ENCODE results near the gene CCDC63. TPM values are rescaled to one million over a fixed set of nuclear protein-coding genes. Genes with fewer than 3 reads are reported as not detected.
A peak's percentile ranks its signal among the peaks of the same experiment; 100 is the strongest.
"Not testable (repeated sequence)": the region's sequence is repeated elsewhere in the genome, so short reads cannot be mapped to it uniquely, and the experiment has no call there.

The CCDC63 gene
- total and polyA plus RNA-seq, 3 experiments from 2014 or later: not detected

DNA sequence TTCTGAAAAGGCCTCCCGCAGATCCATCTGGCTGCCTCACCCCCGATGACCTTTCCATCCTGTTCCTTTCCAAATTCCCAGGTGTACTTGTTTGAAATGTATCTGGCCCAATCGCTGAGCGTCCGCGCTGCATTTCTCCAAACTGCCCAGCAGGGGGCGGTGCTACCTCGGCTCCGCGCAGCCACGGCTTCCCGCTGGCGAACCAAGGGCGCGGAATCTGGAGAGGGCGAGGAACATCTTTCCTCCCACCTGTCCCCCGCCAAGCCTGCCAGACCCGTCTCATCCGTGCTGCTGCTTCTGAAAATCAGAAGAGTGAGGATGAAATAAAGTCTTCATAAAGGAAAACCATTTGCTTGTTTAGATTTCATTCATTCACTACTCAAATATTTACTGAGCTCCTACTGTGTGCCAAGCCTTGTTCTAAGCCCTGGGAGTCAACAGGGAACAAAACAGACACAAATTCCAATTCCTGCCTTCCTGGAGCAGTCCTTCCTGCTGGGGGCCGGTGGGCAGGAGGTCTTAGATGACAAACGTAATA lies 90.4 kb downstream of the CCDC63 start:
- H3K4me3 Mint-ChIP-seq: peak overlapping the region in 1 of 7 donors; percentile 35
- DNase-seq: peak; percentile 24 to 57 (median 31)

DNA sequence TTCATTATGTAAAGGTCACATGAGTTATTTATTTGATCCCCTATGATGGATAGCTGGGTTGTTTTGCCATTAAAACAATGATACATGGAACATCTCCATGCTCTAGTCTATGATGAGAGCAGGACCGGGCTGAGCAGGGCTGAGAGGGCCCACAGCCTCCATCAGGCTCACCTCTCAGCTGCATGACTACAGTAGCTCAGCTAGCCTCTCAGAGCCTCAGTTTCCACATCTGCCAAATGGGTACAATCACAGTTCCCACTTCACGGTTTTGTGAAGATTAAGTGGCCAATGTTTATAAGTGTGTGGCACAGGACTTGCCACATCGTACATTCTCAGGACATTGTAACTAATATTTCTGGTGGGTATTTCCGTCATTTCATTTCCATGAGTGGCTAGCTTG lies 93.5 kb downstream of the CCDC63 start:
- Mint-ChIP-seq H3K27ac (no peak overlapping the region), H3K4me1 (peaks cover 3 to 6% (median 6%) of the 10 kb centered on the region in 3 donors), H3K36me3 (peaks cover 0 to 1% (median 0%) of the 10 kb centered on the region in 3 donors), H3K27me3 (peaks cover 4 to 30% of the 10 kb centered on the region in 2 donors), H3K4me3 (no peak overlapping the region), H3K9me3 (peaks cover 0 to 2% (median 0%) of the 10 kb centered on the region in 5 donors)
- Histone ChIP-seq H3K4me3 (ENCODE audit: low read length) (no peak overlapping the region), H3K4me1 (ENCODE audit: insufficient read depth, low read length) (peaks cover 7% of the 10 kb centered on the region), H3K9me3 (ENCODE audit: low read length) (no peaks in the 10 kb centered on the region), H3K27me3 (ENCODE audit: insufficient read depth, low read length, poor library complexity, severe bottlenecking) (peaks cover 8% of the 10 kb centered on the region), H3K27ac (ENCODE audit: low read depth, low read length) (no peak overlapping the region), H3K36me3 (ENCODE audit: insufficient read depth, low read length) (no peaks in the 10 kb centered on the region)
- DNase-seq: no peak
- POLR2A ChIA-PET: no interaction called here
- CTCF ChIA-PET: no interaction called here

More for the DNA sequence above, 90.4 kb downstream of the CCDC63 start:
- Histone ChIP-seq H3K4me1 (ENCODE audit: insufficient read depth, low read length) (peaks cover 7% of the 10 kb centered on the region), H3K36me3 (ENCODE audit: insufficient read depth, low read length) (no peaks in the 10 kb centered on the region), H3K27ac (ENCODE audit: low read depth, low read length) (no peak overlapping the region), H3K4me3 (ENCODE audit: low read length) (no peak overlapping the region), H3K9me3 (ENCODE audit: low read length) (no peaks in the 10 kb centered on the region), H3K27me3 (ENCODE audit: insufficient read depth, low read length, poor library complexity, severe bottlenecking) (peaks cover 8% of the 10 kb centered on the region)
- H3K9me3 Mint-ChIP-seq: no peaks in the 10 kb centered on the region
- CTCF ChIA-PET: interaction anchor here (0.6 to 2.2 kb wide), 7 partner anchors 28 to 379 kb away, joined by 3 to 9 read pairs (median 3); no protein-coding TSS in a partner anchor
- H3K27ac Mint-ChIP-seq: peak overlapping the region in 1 of 8 donors; percentile 11
- peaks cover 10 to 42% of the 10 kb centered on the region in 2 donors for H3K27me3 Mint-ChIP-seq
- peaks cover 0 to 4% (median 0%) of the 10 kb centered on the region in 3 donors for H3K36me3 Mint-ChIP-seq
- peaks cover 3 to 6% (median 6%) of the 10 kb centered on the region in 3 donors for H3K4me1 Mint-ChIP-seq
- POLR2A ChIA-PET: no interaction called here

DNA sequence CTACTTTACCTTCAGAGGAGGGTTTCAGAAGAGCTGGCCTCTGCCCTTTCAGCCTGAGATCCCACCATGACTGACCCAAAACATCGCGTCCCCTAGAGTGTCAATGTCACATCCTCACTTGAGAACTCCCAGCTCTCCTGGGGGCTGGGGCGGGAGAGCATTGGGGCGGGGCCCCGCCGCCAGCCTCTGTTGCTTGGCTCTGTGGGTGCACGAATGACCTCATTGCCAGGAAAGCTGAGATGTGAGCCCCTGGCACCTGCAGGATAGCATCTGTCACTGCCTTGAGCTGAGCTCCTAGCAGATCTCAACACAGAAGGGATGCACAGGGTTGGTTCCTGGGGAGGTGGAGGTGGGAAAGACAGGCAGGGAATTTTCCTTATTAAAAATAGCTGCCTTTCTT lies 94.1 kb downstream of the CCDC63 start:
- H3K27ac ChIP-seq (ENCODE audit: low read depth, low read length): no peak overlapping the region
- H3K4me1 Mint-ChIP-seq: peaks cover 3 to 6% (median 6%) of the 10 kb centered on the region in 3 donors
- no peak for DNase-seq
- peak overlapping the region in 1 of 8 donors; percentile 78 for H3K27ac Mint-ChIP-seq
- peaks cover 4 to 30% of the 10 kb centered on the region in 2 donors for H3K27me3 Mint-ChIP-seq
- H3K9me3 ChIP-seq (ENCODE audit: low read length): no peaks in the 10 kb centered on the region
- H3K27me3 ChIP-seq (ENCODE audit: insufficient read depth, low read length, poor library complexity, severe bottlenecking): peaks cover 8% of the 10 kb centered on the region
- CTCF ChIA-PET: no interaction called here
- H3K4me3 Mint-ChIP-seq: no peak overlapping the region
- POLR2A ChIA-PET: no interaction called here
- H3K36me3 Mint-ChIP-seq: peaks cover 0 to 1% (median 0%) of the 10 kb centered on the region in 3 donors
- H3K9me3 Mint-ChIP-seq: peaks cover 0 to 8% (median 0%) of the 10 kb centered on the region in 5 donors
- peaks cover 7% of the 10 kb centered on the region for H3K4me1 ChIP-seq (ENCODE audit: insufficient read depth, low read length)
- H3K4me3 ChIP-seq (ENCODE audit: low read length): no peak overlapping the region
- no peaks in the 10 kb centered on the region for H3K36me3 ChIP-seq (ENCODE audit: insufficient read depth, low read length)

DNA sequence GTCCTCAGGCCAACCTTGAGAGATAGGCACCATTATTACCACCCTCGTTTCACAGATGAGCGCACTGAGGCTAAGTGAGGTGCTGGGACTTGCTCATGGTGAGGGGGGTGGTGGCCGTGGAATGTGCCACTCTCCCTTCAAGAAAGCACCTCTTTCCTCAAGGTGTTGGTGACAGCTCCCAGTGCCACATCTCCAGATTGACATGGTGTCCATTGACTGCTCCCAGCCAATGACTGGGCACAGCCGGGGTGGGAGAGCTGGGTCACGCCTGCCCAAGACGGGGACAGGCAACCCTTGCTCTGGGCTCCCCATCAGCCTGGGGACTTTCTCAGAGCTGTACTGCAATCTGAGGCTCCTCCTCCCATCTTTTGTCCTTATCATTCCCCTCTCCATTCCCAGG lies 94.6 kb downstream of the CCDC63 start:
- no peak overlapping the region for H3K4me3 Mint-ChIP-seq
- H3K27ac ChIP-seq (ENCODE audit: low read depth, low read length): no peak overlapping the region
- H3K36me3 ChIP-seq (ENCODE audit: insufficient read depth, low read length): no peaks in the 10 kb centered on the region
- ChIA-PET POLR2A (no interaction called here), CTCF (no interaction called here)
- peaks cover 6% of the 10 kb centered on the region for H3K27me3 ChIP-seq (ENCODE audit: insufficient read depth, low read length, poor library complexity, severe bottlenecking)
- peaks cover 7% of the 10 kb centered on the region for H3K4me1 ChIP-seq (ENCODE audit: insufficient read depth, low read length)
- no peak overlapping the region for H3K4me3 ChIP-seq (ENCODE audit: low read length)
- DNase-seq: no peak
- H3K27me3 Mint-ChIP-seq: peaks cover 4 to 29% of the 10 kb centered on the region in 2 donors
- peaks cover 0 to 12% (median 0%) of the 10 kb centered on the region in 5 donors for H3K9me3 Mint-ChIP-seq
- peaks cover 3 to 6% (median 6%) of the 10 kb centered on the region in 3 donors for H3K4me1 Mint-ChIP-seq
- H3K27ac Mint-ChIP-seq: no peak overlapping the region
- peaks cover 0 to 1% (median 0%) of the 10 kb centered on the region in 3 donors for H3K36me3 Mint-ChIP-seq
- no peaks in the 10 kb centered on the region for H3K9me3 ChIP-seq (ENCODE audit: low read length)

DNA sequence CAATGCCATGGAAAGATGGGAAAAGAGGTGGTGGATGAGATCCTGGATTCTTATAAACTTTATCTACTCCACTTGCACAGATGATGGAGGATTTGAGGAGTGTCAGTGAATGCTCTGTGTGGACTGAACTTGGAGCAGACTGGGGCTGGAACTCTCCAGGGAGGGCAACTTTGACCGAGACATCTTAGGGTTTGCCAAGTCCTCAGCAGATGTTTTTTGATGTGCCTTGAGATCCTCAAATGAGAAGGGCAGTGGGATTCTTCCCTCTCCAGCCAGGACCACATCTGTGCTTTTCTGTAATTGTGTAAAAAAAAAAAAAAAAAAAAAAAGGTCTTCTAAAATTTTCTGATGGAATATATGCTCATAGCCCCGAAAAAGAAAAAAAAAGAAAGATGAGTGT lies 96.6 kb downstream of the CCDC63 start:
- ChIA-PET POLR2A (no interaction called here), CTCF (no interaction called here)
- H3K4me3 ChIP-seq (ENCODE audit: low read length): no peak overlapping the region
- H3K27me3 ChIP-seq (ENCODE audit: insufficient read depth, low read length, poor library complexity, severe bottlenecking): no peaks in the 10 kb centered on the region
- no peak for DNase-seq
- Mint-ChIP-seq H3K9me3 (peaks cover 2 to 23% (median 6%) of the 10 kb centered on the region in 5 donors), H3K27me3 (peaks cover 4 to 18% of the 10 kb centered on the region in 2 donors), H3K4me1 (no peaks in the 10 kb centered on the region), H3K36me3 (no peaks in the 10 kb centered on the region), H3K4me3 (no peak overlapping the region), H3K27ac (no peak overlapping the region)
- H3K4me1 ChIP-seq (ENCODE audit: insufficient read depth, low read length): no peaks in the 10 kb centered on the region
- no peaks in the 10 kb centered on the region for H3K36me3 ChIP-seq (ENCODE audit: insufficient read depth, low read length)
- no peaks in the 10 kb centered on the region for H3K9me3 ChIP-seq (ENCODE audit: low read length)
- no peak overlapping the region for H3K27ac ChIP-seq (ENCODE audit: low read depth, low read length)

DNA sequence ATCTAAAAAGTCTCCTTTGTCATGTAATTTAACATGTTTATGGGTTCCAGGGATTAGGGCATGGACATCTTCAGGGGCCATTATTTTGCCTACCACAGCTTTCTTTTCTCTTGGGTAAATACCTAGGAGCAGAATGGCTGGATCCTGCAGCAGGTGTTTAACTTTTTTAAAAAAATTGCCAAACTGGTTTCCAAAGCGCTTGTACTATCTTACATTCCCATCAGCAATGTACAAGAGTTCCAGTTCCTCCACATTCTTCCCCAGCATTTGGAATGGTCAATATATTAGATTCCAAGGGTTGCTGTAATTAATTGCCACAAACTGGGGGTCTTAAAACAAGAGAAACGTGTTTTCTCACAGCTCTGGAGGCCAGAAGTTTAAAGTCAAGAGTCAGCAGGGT lies 101.3 kb downstream of the CCDC63 start:
- no peaks in the 10 kb centered on the region for H3K9me3 ChIP-seq (ENCODE audit: low read length)
- no peak for DNase-seq
- Mint-ChIP-seq H3K36me3 (no peaks in the 10 kb centered on the region), H3K9me3 (peaks cover 2 to 23% (median 6%) of the 10 kb centered on the region in 5 donors), H3K4me3 (no peak overlapping the region), H3K27me3 (peaks cover 0 to 6% of the 10 kb centered on the region in 2 donors), H3K4me1 (no peaks in the 10 kb centered on the region), H3K27ac (no peak overlapping the region)
- H3K27ac ChIP-seq (ENCODE audit: low read depth, low read length): no peak overlapping the region
- H3K4me3 ChIP-seq (ENCODE audit: low read length): no peak overlapping the region
- no peaks in the 10 kb centered on the region for H3K4me1 ChIP-seq (ENCODE audit: insufficient read depth, low read length)
- ChIA-PET POLR2A (no interaction called here), CTCF (no interaction called here)
- no peaks in the 10 kb centered on the region for H3K36me3 ChIP-seq (ENCODE audit: insufficient read depth, low read length)
- no peaks in the 10 kb centered on the region for H3K27me3 ChIP-seq (ENCODE audit: insufficient read depth, low read length, poor library complexity, severe bottlenecking)

DNA sequence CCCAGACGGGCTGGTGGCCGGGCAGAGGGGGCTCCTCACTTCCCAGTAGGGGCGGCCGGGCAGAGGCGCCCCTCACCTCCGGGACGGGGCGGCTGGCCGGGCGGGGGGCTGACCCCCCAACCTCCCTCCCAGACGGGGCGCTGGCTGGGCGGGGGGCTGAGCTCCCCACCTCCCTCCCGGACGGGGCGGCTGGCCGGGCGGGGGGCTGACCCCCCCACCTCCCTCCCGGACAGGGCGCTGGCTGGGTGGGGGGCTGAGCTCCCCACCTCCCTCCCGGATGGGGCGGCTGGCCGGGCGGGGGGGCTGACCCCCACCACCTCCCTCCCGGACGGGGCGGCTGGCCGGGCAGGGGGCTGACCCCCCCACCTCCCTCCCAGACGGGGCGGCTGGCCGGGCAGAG lies 103.7 kb downstream of the CCDC63 start:
- H3K27me3 Mint-ChIP-seq, H3K27ac Mint-ChIP-seq, DNase-seq: not testable (repeated sequence)

DNA sequence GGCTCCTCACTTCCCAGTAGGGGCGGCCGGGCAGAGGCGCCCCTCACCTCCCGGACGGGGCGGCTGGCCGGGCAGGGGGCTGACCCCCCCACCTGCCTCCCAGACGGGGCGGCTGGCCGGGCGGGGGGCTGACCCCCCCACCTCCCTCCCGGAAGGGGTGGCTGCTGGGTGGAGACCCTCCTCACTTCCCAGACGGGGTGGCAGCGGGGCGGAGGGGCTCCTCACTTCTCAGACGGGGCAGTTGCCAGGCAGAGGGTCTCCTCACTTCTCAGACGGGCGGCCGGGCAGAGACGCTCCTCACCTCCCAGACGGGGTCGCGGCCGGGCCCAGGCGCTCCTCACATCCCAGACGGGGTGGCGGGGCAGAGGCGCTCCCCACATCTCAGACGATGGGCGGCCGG lies 104.1 kb downstream of the CCDC63 start:
- POLR2A ChIA-PET, H3K36me3 Mint-ChIP-seq: not testable (repeated sequence)

More for the DNA sequence above, 103.7 kb downstream of the CCDC63 start:
- H3K9me3 ChIP-seq (ENCODE audit: low read length); H3K27me3 ChIP-seq (ENCODE audit: insufficient read depth, low read length, poor library complexity, severe bottlenecking); CTCF ChIA-PET; H3K4me3 Mint-ChIP-seq; H3K4me3 ChIP-seq (ENCODE audit: low read length); H3K36me3 Mint-ChIP-seq; H3K4me1 ChIP-seq (ENCODE audit: insufficient read depth, low read length); H3K27ac ChIP-seq (ENCODE audit: low read depth, low read length); H3K4me1 Mint-ChIP-seq; POLR2A ChIA-PET; H3K36me3 ChIP-seq (ENCODE audit: insufficient read depth, low read length): not testable (repeated sequence)
- H3K9me3 Mint-ChIP-seq: peaks cover 2 to 20% (median 6%) of the 10 kb centered on the region in 5 donors

More for the DNA sequence above, 104.1 kb downstream of the CCDC63 start:
- CTCF ChIA-PET; H3K36me3 ChIP-seq (ENCODE audit: insufficient read depth, low read length); H3K9me3 ChIP-seq (ENCODE audit: low read length); H3K27me3 Mint-ChIP-seq; H3K4me3 Mint-ChIP-seq; H3K4me1 Mint-ChIP-seq; H3K27ac ChIP-seq (ENCODE audit: low read depth, low read length); H3K27me3 ChIP-seq (ENCODE audit: insufficient read depth, low read length, poor library complexity, severe bottlenecking); DNase-seq; H3K27ac Mint-ChIP-seq; H3K4me1 ChIP-seq (ENCODE audit: insufficient read depth, low read length); H3K4me3 ChIP-seq (ENCODE audit: low read length): not testable (repeated sequence)
- H3K9me3 Mint-ChIP-seq: peaks cover 2 to 16% (median 6%) of the 10 kb centered on the region in 5 donors
